PC-3 (cell line): ENCODE results near the gene GMDS.

Experiments
- EZH2 ChIP-seq: fragments of 300-600 bp; sonication (generic); IDR thresholded peaks from one replicate; pipeline ENCODE4 v1.6.1; 2017; ENCODE audit warnings: antibody characterized with exemption, mild to moderate bottlenecking, low read length; ENCODE audit not compliant: unreplicated experiment
- EZH2phosphoT487 ChIP-seq: fragments of 300-600 bp; sonication (generic); IDR thresholded peaks from 2 replicates; pipeline ENCODE4 v1.6.1; 2018; ENCODE audit warnings: mild to moderate bottlenecking, antibody characterized with exemption, low read length, borderline replicate concordance
- TF ChIP-seq, protein P1 (sequence below): fragments of 300-600 bp; sonication (generic); conservative IDR thresholded peaks from 2 replicates; pipeline ENCODE4 v1.5.1; 2017; ENCODE audit warnings: antibody characterized with exemption, low read depth, mild to moderate bottlenecking, low read length

DNA sequence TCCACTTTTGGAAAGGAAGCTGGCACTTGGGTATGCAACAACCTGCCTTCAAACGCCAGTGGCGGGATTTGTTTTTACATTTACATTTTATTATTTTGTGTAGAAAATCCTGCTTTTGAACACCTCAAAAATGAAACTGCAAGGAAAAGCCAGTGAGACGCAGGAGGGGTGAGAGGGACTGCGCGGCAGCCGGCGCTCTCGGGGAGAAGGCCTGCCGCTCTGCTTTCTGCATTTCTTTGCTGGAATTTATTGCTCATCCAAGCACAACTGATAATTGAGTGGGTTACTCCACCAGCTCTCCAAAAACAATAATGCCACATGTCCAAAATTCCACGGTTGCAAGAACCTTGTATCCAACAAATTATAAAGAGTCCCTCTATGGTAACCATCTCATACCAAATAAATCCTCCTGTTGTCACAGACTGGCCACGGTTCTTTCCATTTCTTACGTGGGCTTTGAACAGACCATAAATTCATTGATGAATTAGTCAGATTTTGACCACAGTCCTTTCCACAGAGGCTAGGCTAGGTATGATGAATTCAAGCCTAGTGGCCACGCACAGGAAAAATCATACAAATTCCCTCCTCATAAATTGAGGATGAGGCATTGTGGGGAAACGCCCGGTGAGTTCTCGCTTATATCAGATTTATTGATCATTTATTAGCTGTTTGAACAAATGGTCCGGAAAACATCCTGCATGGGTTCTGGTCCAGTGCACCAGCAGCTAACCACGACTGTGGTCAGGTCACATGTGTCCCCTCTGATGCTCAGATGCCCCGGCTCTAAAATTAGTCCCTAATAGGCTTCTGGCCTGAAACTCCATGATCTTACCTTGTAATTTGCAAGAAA, 667.3 kb downstream of the GMDS start:
- TF ChIP-seq, protein P1, sequence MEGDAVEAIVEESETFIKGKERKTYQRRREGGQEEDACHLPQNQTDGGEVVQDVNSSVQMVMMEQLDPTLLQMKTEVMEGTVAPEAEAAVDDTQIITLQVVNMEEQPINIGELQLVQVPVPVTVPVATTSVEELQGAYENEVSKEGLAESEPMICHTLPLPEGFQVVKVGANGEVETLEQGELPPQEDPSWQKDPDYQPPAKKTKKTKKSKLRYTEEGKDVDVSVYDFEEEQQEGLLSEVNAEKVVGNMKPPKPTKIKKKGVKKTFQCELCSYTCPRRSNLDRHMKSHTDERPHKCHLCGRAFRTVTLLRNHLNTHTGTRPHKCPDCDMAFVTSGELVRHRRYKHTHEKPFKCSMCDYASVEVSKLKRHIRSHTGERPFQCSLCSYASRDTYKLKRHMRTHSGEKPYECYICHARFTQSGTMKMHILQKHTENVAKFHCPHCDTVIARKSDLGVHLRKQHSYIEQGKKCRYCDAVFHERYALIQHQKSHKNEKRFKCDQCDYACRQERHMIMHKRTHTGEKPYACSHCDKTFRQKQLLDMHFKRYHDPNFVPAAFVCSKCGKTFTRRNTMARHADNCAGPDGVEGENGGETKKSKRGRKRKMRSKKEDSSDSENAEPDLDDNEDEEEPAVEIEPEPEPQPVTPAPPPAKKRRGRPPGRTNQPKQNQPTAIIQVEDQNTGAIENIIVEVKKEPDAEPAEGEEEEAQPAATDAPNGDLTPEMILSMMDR: no peak
- no peak for TF ChIP-seq EZH2phosphoT487
- no peak for TF ChIP-seq EZH2
